SK-N-DZ (cell line): ENCODE results near the gene ASB9.
"Not testable (repeated sequence)": the region's sequence is repeated elsewhere in the genome, so short reads cannot be mapped to it uniquely, and the experiment has no call there.

Source experiments
- DNase-seq: peaks from one replicate; pipeline ENCODE4 v3.0.0-alpha.2; 2015; ENCODE audit warnings: low spot score

ASB9 gene

DNA sequence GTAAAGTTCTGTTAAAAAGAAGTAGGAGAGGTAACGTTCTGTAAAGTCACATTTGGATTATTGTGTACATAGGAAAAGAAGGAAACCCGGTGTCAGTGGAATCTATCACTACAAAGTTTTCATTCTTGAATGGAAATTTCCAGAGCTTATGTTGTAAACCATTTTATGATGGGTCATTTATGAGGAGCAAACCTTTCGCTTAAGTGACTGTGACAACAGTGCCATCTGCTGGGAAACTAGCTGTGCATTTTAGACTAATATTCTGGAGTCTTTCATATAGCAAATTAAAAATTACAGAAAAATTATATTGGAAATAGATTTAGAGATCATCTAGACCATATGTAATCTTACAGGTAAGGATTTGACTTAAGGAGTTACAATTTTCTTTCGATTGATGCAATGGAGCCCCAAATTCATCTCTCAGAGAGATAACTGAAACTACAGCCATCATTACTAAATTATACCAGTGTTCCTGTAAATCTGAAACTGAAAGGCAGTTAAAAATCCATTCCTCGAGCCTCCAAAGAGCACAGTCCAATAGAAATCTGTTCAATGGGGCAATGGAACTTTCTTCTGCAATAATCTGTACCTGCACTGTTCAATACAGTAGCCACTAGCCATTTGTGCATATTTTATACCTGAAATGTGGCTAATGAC is 26.9 kb downstream of the ASB9 start:
- DNase-seq, result peak; percentile 25

- DNase-seq, result no peak
Observed at GRCh38 chrX:15241301-15241700, 28.6 kb downstream of the ASB9 start.

DNA sequence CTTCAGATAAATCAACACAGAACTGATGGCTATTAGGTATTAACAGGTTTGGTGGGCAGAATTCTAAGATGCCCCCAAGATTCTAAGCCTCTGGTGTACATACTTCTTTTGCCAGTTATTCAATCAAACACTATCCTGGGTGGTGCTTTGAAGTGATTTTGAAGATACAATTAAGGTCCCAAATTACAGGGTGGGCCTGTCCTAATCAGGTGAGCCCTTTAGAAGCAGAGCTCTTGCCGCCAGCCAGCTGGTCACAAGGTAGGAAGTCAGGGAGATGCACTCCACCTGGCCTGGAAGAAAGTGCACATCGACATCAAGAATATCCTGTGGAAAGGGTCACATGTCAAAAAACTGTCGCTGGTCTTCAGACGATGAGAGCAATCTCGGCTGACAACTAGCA is 29.5 kb downstream of the ASB9 start:
- DNase-seq, result no peak

- DNase-seq, result no peak
Observed at GRCh38 chrX:15236146-15236545, 33.7 kb downstream of the ASB9 start.

GRCh38 chrX:15235001-15235400 is 34.9 kb downstream of the ASB9 start:
- DNase-seq, result no peak

GRCh38 chrX:15233416-15234015 is 36.4 kb downstream of the ASB9 start:
- DNase-seq, result no peak

- no peak for DNase-seq
Observed at GRCh38 chrX:15224747-15225146, 45.1 kb downstream of the ASB9 start.

DNA sequence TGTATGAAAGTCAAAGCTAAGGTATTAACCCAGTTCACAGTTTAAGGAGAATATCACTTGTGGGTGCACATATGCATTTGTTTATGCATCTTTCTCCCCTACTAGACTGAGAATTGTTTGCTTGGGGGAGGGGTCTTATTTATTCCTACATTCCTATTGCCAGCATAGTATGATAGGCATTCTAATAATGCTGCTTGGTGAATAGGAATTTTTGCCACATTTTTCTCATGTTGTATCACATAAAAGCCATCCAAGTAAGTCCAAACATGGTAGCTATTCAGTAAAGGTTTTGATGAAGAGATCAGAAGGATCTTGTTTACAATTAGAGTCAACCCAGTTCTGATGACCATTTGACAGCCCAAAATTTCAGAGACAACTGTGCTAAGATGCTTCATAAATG is 48.6 kb downstream of the ASB9 start:
- DNase-seq, result no peak

GRCh38 chrX:15217161-15217560 is 52.7 kb downstream of the ASB9 start:
- DNase-seq, result no peak

DNA sequence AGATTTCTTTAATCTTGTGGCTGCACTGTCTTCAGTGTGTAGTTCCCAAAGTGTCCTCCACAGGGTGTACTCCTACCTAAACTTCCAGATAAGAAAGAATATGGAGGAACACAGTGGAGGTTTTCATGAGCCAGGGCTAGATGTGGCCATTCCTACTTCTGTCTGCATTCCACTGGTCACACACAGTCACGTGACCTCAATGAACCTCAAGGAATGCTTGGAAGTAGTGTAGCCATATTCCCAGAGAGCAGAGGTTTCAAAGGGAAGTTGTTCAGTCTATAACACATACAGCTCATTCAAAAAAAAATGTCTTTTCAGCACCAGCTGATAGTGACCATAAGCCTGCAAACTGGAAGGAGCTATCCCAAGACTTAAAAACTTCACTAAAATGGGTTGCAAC is 53.6 kb downstream of the ASB9 start:
- DNase-seq, result no peak

- DNase-seq, result no peak
Observed at GRCh38 chrX:15215366-15215765, 54.5 kb downstream of the ASB9 start.

DNA sequence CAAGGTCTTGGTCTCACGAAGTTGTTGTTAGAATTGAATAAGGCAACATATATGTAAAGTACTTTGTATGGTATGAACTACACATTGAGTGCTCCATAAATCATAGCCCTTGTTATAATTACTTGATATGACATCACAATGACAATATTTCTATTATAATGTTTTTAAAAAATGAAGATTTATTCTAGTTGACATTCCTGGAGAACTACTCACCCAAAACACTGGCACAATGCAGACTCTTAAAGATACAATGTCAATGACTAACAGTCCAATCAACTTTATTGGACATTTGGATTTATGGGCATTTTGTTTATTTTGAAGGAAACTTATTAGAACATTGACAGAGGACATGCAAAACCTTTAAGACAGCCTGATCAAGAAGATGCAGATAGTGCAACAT is 55.3 kb downstream of the ASB9 start:
- DNase-seq, result no peak

GRCh38 chrX:15209096-15209495 is 60.8 kb downstream of the ASB9 start:
- no peak for DNase-seq

GRCh38 chrX:15207994-15208393 is 61.9 kb downstream of the ASB9 start:
- no peak for DNase-seq

- DNase-seq, result no peak
Observed at GRCh38 chrX:15207384-15207783, 62.5 kb downstream of the ASB9 start.

DNA sequence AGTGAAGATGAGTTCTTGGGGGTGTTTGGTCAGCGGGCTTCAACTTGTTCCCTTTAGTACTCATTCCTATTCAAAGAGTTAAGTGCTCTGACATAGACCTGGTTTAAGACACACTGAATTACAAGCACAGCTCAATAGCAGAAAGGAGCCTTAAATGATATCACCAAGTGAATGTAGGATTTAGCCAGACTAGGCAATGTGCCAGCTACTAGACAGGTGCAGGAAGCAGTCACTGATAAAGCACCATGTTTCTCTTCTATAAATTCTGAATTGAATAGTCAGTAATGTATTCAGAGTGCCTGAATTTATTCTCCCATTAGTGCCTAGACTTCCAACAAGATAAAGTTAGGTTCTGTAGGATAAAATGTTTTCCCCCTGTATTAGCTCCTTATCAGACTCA is 63.6 kb downstream of the ASB9 start:
- DNase-seq, result no peak

DNA sequence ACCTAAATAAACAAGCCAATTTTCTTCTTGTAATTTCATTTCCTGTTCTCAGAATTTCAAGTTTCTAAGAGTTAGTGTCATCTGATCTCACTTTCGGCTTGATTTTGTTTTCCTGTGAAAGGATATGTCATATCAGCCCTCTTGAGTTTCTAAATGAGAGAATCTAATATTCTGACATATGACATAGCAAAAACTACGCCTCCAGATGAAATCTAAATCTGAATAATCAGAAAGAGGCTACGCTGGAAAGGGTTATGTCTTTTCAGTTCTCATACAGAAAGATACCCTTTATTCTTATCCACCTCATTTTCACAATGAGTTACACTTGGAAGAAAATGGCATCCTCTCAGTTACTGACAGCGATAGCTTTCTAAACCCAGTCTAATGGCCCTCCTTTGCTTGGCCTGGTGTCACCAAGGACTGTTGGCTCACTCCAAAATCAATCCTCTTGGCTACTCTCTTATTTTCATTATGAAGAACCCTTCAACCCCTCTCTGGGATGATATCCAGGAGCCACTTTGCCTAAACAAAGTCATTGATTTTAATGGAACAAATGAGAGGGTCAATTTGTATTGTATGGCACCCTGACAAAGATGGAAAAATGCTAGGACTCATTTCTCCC is 65.6 kb downstream of the ASB9 start:
- no peak for DNase-seq

DNA sequence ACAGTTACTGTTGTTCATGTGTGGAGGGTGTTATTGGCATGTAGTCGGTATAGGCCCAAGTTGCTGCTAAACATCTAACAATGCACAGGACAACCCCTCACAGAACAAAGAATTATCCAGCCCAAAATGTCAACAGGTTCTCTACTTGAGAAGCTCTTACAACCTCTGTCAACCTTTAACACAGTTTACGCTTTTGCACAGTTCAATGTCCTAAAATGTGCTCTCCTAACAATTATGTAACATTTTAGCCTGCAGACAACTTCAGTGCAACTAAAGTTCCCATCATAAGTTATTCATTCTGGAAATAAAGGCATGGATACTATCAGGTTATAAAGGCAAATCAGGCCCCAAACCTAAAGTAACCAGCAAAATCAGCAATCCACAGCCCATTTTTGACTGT is 66.2 kb downstream of the ASB9 start:
- no peak for DNase-seq

DNA sequence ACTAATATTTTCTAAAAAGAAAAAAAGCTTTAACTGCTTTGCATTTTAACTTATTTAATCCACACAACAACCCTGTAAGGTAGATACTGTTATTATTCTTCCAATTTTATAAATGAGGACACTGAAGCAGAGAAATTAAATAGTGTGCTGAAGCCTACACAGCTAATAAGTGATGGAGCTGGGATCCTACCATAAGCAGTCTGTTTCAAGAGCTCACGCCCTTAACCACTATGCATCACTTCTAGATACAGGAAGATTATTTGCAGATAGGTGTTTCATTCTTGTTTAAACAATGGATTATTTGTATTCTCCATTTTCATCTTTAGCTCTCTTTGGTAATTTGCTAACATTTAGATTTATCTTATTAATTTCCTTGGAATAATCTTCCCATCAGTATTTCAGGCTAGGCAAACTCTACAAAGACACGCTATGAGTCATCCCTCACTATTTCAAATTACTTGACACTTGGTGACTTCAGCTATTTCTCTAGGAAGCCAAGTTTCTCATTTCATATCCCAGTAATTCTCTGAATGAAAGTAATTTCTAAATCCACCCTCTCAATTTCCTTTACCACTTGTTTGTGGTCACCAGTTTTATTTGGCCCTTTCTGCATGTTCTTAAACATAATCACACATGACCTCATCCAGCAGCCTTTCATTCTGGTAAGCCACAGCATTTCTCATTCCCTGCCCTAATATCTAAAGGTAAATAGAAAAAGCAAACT is 67.3 kb downstream of the ASB9 start:
- DNase-seq, result no peak

DNA sequence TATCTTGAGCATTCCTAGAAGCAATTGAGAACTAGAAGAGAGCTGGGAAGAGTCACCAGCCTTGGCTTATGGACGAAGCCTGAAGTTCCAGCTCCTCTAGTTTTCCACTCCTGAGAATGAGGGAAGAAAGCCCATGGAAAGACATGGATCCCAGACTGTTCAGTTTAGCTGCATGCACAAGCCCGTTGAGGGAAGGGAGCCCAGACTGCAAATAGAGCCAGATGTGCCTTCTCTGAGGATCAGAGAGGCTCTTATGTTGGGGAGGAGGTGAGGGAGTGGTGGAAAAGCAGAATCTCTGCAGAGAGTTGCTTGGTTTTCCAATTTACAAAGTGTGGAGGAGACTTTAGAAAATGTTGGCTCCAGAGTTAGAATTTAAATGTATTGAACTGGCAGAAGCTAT is 69.0 kb downstream of the ASB9 start:
- no peak for DNase-seq

- not testable (repeated sequence) for DNase-seq
Observed at GRCh38 chrX:15198608-15199202, 71.2 kb downstream of the ASB9 start.

DNA sequence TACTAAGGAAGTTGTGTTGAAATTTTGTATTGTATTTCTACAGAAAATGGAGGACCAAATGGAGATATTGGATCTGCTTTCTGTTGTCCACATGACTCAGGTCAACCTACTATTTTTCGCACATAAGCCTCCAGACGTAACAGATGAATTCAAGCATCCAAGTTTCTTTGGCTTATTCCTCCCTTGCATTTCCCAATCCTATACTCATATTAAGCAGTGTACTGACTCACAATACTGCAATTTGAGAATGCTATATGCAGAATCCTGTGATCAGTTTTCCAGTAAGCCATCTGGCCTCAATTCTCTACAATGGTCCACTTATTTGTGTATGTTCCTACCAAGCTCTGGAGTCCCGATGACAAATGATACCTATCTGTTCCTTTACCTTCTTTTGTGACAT is 75.7 kb downstream of the ASB9 start:
- DNase-seq, result no peak
